ENCODE data around the gene SPANXN5.
"Not testable (repeated sequence)": the region's sequence is repeated elsewhere in the genome, so short reads cannot be mapped to it uniquely, and the experiment has no call there.

Gene SPANXN5, protein sequence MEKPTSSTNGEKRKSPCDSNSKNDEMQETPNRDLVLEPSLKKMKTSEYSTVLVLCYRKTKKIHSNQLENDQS

GRCh38 chrX:52797327-52797726, at the start of gene SPANXN5:
SPANXN5 (minus strand) TSS chrX:52797427; CDS start chrX:52797348, 79 bp downstream.
- H3K27ac ChIP-seq, H3K9ac ChIP-seq, H3K36me3 ChIP-seq, H3K9me3 ChIP-seq, H3K4me2 ChIP-seq, H4K20me1 ChIP-seq, H3K4me1 ChIP-seq, H3K4me3 ChIP-seq: not testable (repeated sequence)
- H3K27me3 ChIP-seq = peaks cover 46% of the 10 kb centered on the region

- H3K9me3 ChIP-seq, H3K27ac ChIP-seq, H3K36me3 ChIP-seq, H4K20me1 ChIP-seq, H3K4me2 ChIP-seq, H3K4me1 ChIP-seq, H3K9ac ChIP-seq, H3K4me3 ChIP-seq: not testable (repeated sequence)
- H3K27me3 ChIP-seq = peaks cover 42% of the 10 kb centered on the region
Observed at GRCh38 chrX:52843619-52844018, 46.4 kb upstream of the SPANXN5 start.

DNA sequence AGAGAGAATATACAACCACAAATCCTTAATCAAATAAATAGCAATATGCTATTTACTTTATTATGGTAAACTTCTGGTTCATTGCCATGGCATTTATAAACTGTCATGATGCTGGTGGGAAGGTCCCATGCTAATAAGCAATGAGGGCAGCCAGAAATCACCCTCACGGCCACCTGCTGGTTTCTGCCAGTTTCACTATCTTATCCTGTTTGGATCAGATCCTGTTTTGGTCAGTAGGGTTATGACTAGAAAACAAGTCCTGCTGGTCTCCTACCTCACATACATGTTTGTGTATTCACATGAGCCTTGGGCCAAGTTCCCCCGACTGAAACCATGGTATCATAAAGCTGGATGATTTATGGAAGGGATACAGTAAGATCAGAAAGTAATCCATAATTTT, 41.9 kb upstream of the SPANXN5 start:
- TF ChIP-seq Cebpa-rat (IDR thresholded peaks at IDR 0.05) = no peak
- Histone ChIP-seq H3K9me3 (no peaks in the 10 kb centered on the region), H3K4me1 (no peaks in the 10 kb centered on the region), H3K27ac (no peak overlapping the region), H3K36me3 (no peaks in the 10 kb centered on the region), H3K4me3 (no peak overlapping the region), H4K20me1 (no peaks in the 10 kb centered on the region), H3K9ac (no peak overlapping the region), H3K27me3 (peaks cover 37% of the 10 kb centered on the region), H3K4me2 (no peak overlapping the region)

DNA sequence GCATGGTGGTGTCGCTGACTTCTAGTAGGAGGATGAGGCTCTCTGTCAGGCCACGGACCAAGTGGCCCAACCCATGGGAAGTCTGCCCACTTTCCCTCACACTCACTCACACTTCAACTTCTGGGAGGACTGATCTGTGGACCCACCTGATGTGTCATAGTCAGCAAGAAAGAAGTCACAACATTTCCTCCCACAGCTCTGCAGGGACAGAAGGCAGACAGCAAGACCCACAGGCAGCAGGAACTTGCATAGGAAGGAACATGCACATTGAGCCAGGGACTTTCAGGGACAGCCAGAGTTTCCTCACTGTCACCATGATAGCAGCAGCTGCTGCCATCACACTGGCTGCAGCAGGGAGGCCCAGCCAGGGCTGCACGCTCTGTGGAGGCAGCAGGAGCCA, 33.3 kb upstream of the SPANXN5 start:
- Histone ChIP-seq H3K27me3 (peaks cover 62% of the 10 kb centered on the region), H3K36me3 (no peaks in the 10 kb centered on the region), H3K4me2 (no peak overlapping the region), H3K4me1 (no peaks in the 10 kb centered on the region), H3K9me3 (peaks cover 26% of the 10 kb centered on the region), H3K4me3 (no peak overlapping the region), H3K9ac (no peak overlapping the region), H3K27ac (no peak overlapping the region), H4K20me1 (no peaks in the 10 kb centered on the region)
- TF ChIP-seq Cebpa-rat (IDR thresholded peaks at IDR 0.05) = no peak

- Histone ChIP-seq H3K4me3 (no peak overlapping the region), H3K9me3 (peaks cover 8% of the 10 kb centered on the region; the same call in 1 of the 2 replicates), H4K20me1 (no peaks in the 10 kb centered on the region), H3K36me3 (no peaks in the 10 kb centered on the region), H3K4me1 (no peaks in the 10 kb centered on the region), H3K27ac (no peak overlapping the region), H3K9ac (no peak overlapping the region), H3K4me2 (no peak overlapping the region), H3K27me3 (peaks cover 57% of the 10 kb centered on the region)
- no peak for TF ChIP-seq Cebpa-rat (IDR thresholded peaks at IDR 0.05)
Observed at GRCh38 chrX:52824608-52825007, 27.4 kb upstream of the SPANXN5 start.

DNA sequence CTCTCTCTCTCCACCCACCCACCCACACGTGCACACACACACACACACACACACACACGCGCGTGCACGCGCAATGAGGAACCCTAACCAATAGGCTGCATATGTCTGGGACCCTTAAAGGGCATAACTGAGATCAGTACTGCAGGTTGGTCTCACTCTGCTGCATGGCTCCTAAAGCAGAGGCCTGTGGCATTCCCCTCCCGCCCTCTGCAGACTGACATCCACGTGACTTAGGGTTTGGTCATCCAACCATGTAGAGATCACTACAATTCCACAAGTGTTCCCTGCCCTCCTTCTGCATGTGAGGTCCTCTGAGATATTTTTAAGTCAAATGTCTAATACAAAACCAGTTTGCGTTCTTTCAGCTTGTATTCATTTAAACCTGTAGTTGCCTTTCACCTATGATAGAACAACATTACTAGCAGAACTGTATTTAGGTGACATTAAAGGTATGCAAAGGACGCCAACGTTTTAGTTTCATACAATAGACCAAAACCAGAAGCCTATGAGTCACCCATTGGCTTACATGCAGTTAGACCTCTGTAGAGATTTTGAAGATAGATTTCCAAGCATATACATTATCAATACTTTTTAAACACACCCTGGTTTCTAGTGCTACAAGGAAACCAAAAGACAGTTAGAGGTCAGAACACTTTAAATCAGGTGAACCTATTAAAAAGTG, 24.0 kb upstream of the SPANXN5 start:
- no peaks in the 10 kb centered on the region for H3K4me1 ChIP-seq
- no peaks in the 10 kb centered on the region for H3K9me3 ChIP-seq
- no peak overlapping the region for H3K9ac ChIP-seq
- H3K27me3 ChIP-seq = peaks cover 74% of the 10 kb centered on the region
- H3K4me3 ChIP-seq = no peak overlapping the region
- no peak overlapping the region for H3K27ac ChIP-seq
- TF ChIP-seq Cebpa-rat (IDR thresholded peaks at IDR 0.05) = no peak
- no peak overlapping the region for H3K4me2 ChIP-seq
- H3K36me3 ChIP-seq = no peaks in the 10 kb centered on the region
- no peaks in the 10 kb centered on the region for H4K20me1 ChIP-seq

- H3K9ac ChIP-seq = no peak overlapping the region
- H3K4me3 ChIP-seq = no peak overlapping the region
- no peaks in the 10 kb centered on the region for H4K20me1 ChIP-seq
- no peaks in the 10 kb centered on the region for H3K4me1 ChIP-seq
- H3K36me3 ChIP-seq = no peaks in the 10 kb centered on the region
- TF ChIP-seq Cebpa-rat (IDR thresholded peaks at IDR 0.05) = no peak
- H3K9me3 ChIP-seq = no peaks in the 10 kb centered on the region
- peaks cover 83% of the 10 kb centered on the region for H3K27me3 ChIP-seq
- no peak overlapping the region for H3K4me2 ChIP-seq
- H3K27ac ChIP-seq = no peak overlapping the region
Observed at GRCh38 chrX:52819788-52820187, 22.6 kb upstream of the SPANXN5 start.

- no peaks in the 10 kb centered on the region; the same call in 1 of the 2 replicates for H3K9me3 ChIP-seq
- no peaks in the 10 kb centered on the region for H3K36me3 ChIP-seq
- no peaks in the 10 kb centered on the region for H3K4me1 ChIP-seq
- no peak within 1 kb of the TSS for H3K4me2 ChIP-seq
- H3K27me3 ChIP-seq = peaks cover 85% of the 10 kb centered on the region
- no peak within 1 kb of the TSS for H3K27ac ChIP-seq
- TF ChIP-seq Cebpa-rat (IDR thresholded peaks at IDR 0.05) = no peak
- no peak within 1 kb of the TSS for H3K9ac ChIP-seq
- no peak within 1 kb of the TSS for H3K4me3 ChIP-seq
- no peaks in the 10 kb centered on the region for H4K20me1 ChIP-seq
Observed at GRCh38 chrX:52811065-52811625, 13.9 kb upstream of the SPANXN5 start, which contains the start of gene XAGE5. XAGE5 (plus strand) TSS chrX:52811287; CDS start chrX:52812567, 1,280 bp downstream.

GRCh38 chrX:52804876-52805275, 7.6 kb upstream of the SPANXN5 start:
- not testable (repeated sequence) for H3K9ac ChIP-seq, H4K20me1 ChIP-seq, H3K4me1 ChIP-seq, H3K4me2 ChIP-seq, H3K4me3 ChIP-seq, H3K9me3 ChIP-seq, H3K27ac ChIP-seq, H3K36me3 ChIP-seq
- H3K27me3 ChIP-seq = peaks cover 45% of the 10 kb centered on the region

- not testable (repeated sequence) for H3K4me1 ChIP-seq, H3K36me3 ChIP-seq, H4K20me1 ChIP-seq, H3K27me3 ChIP-seq, H3K4me2 ChIP-seq, H3K9ac ChIP-seq, H3K4me3 ChIP-seq, H3K9me3 ChIP-seq, H3K27ac ChIP-seq
Observed at GRCh38 chrX:52773504-52773903, 23.7 kb downstream of the SPANXN5 start.

DNA sequence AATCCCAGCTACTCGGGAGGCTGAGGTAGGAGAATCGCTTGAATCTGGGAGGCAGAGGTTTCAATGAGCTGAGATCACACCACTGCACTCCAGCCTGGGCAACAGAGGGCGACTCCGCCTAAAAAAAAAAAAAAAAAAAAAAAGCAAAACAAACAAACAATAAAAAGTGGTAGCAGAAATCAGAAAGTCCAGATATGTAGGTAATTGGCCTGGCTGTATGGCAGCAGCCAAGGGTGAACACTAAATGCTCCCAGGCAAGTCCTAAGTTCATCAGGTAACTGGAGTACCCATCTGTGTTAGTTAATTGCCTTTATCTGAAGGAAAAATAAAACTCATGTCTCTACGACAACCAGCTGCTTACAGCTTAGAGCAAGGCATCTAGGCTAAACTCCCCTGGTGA, 31.2 kb downstream of the SPANXN5 start:
- H3K9me3 ChIP-seq, H3K36me3 ChIP-seq, H3K27me3 ChIP-seq, H3K4me2 ChIP-seq, H3K4me3 ChIP-seq, H3K9ac ChIP-seq, H3K27ac ChIP-seq, H4K20me1 ChIP-seq, H3K4me1 ChIP-seq: not testable (repeated sequence)

DNA sequence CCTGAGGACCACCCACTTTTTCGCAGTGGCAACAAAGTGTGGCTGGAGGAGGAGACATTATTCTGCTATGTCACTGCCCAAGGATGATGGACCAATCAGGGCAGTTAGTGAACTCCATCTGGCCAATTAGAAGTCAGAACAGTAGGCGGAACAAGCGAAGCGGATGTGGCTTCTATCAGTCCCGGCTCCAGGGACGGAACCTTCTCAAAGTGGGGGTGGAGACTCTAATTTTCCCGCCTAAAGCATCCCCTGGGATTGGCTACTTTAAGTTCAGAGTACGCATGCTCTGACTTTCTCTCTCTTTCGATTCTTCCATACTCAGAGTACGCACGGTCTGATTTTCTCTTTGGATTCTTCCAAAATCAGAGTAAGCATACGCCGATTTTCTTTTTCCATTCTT, 46.3 kb downstream of the SPANXN5 start, which contains the start of gene SSX2B:
Gene SSX2B (plus strand): TSS at position 301 of the 400 bp plus-strand sequence. CDS start 1,429 bp downstream, outside the sequence.
- H3K4me2 ChIP-seq, H3K4me3 ChIP-seq, H3K9me3 ChIP-seq, H3K27ac ChIP-seq, H4K20me1 ChIP-seq, H3K4me1 ChIP-seq, H3K9ac ChIP-seq, H3K36me3 ChIP-seq, H3K27me3 ChIP-seq: not testable (repeated sequence)

Data from BLaER1 (cell line).